Trophoblast cell (in vitro differentiated cells and primary cell): Measurements from ENCODE around the gene ARID3A.

Experiments
- DNase-seq, 2 donors: peaks; one replicate each; pipeline ENCODE4 v3.0.0-alpha.2; 2016
- H2AFZ ChIP-seq: 2 replicates; pipeline ENCODE4 v1.6.1; 2013; ENCODE audit warnings: low read length, moderate library complexity, mild to moderate bottlenecking; ENCODE audit not compliant: insufficient read depth, poor library complexity
- H2AK5ac ChIP-seq: 2 replicates; pipeline ENCODE4 v1.6.1; 2013; ENCODE audit warnings: mild to moderate bottlenecking, low read length
- H2BK120ac ChIP-seq: 2 replicates; pipeline ENCODE4 v1.6.1; 2013; ENCODE audit warnings: low read length, mild to moderate bottlenecking, moderate library complexity; ENCODE audit not compliant: insufficient read depth, poor library complexity
- H2BK12ac ChIP-seq: 2 replicates; pipeline ENCODE4 v1.6.1; 2013; ENCODE audit warnings: mild to moderate bottlenecking, low read length, moderate library complexity
- H2BK5ac ChIP-seq: 2 replicates; pipeline ENCODE4 v1.6.1; 2013; ENCODE audit warnings: low read length, low read depth, moderate library complexity, mild to moderate bottlenecking; ENCODE audit not compliant: poor library complexity
- H3K14ac ChIP-seq: 2 replicates; pipeline ENCODE4 v1.6.1; 2013; ENCODE audit warnings: mild to moderate bottlenecking, low read length
- H3K18ac ChIP-seq: 2 replicates; pipeline ENCODE4 v1.6.1; 2013; ENCODE audit warnings: mild to moderate bottlenecking, low read length
- H3K23ac ChIP-seq: 2 replicates; pipeline ENCODE4 v1.6.1; 2013; ENCODE audit warnings: low read length
- H3K27ac ChIP-seq: 2 replicates; pipeline ENCODE4 v1.5.1; 2013; ENCODE audit warnings: low read depth, mild to moderate bottlenecking, inconsistent platforms, low read length, moderate library complexity
- H3K27me3 ChIP-seq: 2 replicates; pipeline ENCODE4 v1.6.1; 2013; ENCODE audit warnings: inconsistent platforms, mild to moderate bottlenecking, low read length, moderate library complexity; ENCODE audit not compliant: insufficient read depth
- H3K36me3 ChIP-seq, 2 experiments: 1 replicate in 1 of 2; 2 replicates in 1 of 2; pipeline ENCODE4 v1.6.1; 2013; ENCODE audit warnings: low read length in 2 of 2, mild to moderate bottlenecking in 2 of 2, moderate library complexity in 1 of 2; ENCODE audit not compliant: insufficient read depth in 2 of 2, control insufficient read depth in 1 of 2
- H3K4ac ChIP-seq: 2 replicates; pipeline ENCODE4 v1.6.1; 2013; ENCODE audit warnings: low read depth, mild to moderate bottlenecking, low read length, moderate library complexity
- H3K4me1 ChIP-seq, 2 experiments: 1 replicate in 1 of 2; 2 replicates in 1 of 2; pipeline ENCODE4 v1.6.1; 2013; ENCODE audit warnings: low read length in 2 of 2, mild to moderate bottlenecking in 2 of 2, moderate library complexity in 1 of 2; ENCODE audit not compliant: insufficient read depth in 2 of 2, control insufficient read depth in 1 of 2
- H3K4me2 ChIP-seq: 2 replicates; pipeline ENCODE4 v1.6.1; 2013; ENCODE audit warnings: inconsistent platforms, mild to moderate bottlenecking, low read length, moderate library complexity
- H3K4me3 ChIP-seq: 2 replicates; pipeline ENCODE4 v1.5.1; 2013; ENCODE audit warnings: mild to moderate bottlenecking, low read depth, low read length, inconsistent platforms
- H3K79me1 ChIP-seq: one replicate; pipeline ENCODE4 v1.6.1; 2013; ENCODE audit warnings: low read length
- H3K79me2 ChIP-seq: 2 replicates; pipeline ENCODE4 v1.6.1; 2013; ENCODE audit warnings: low read length, mild to moderate bottlenecking; ENCODE audit not compliant: control insufficient read depth, insufficient read depth, poor library complexity
- H3K9ac ChIP-seq: 2 replicates; pipeline ENCODE4 v1.6.1; 2013; ENCODE audit warnings: mild to moderate bottlenecking, low read length
- H3K9me3 ChIP-seq: 2 replicates; pipeline ENCODE4 v1.6.1; 2013; ENCODE audit warnings: low read depth, mild to moderate bottlenecking, control low read depth, inconsistent platforms, low read length; ENCODE audit not compliant: insufficient read depth
- H4K12ac ChIP-seq: 2 replicates; pipeline ENCODE4 v1.6.1; 2013; ENCODE audit warnings: low read depth, mild to moderate bottlenecking, low read length, moderate library complexity
- H4K8ac ChIP-seq: 2 replicates; pipeline ENCODE4 v1.6.1; 2013; ENCODE audit warnings: low read depth, mild to moderate bottlenecking, low read length, moderate library complexity
- H4K91ac ChIP-seq: one replicate; pipeline ENCODE4 v1.6.1; 2013; ENCODE audit warnings: low read depth, mild to moderate bottlenecking, low read length, moderate library complexity
- WGBS: extraction: QIAGEN DNeasy Blood & Tissue Kit; methylation state at CpG from one replicate; pipeline ENCODE4 v1.1.7; 2013; ENCODE audit warnings: missing lambda C conversion rate; ENCODE audit not compliant: insufficient read length, insufficient coverage; ENCODE audit errors: extremely low coverage; 5-methylcytosine and 5-hydroxymethylcytosine counted together

ARID3A gene

GRCh38 chr19:1014161-1015060 is 88.6 kb downstream of the ARID3A start:
- Histone ChIP-seq H4K8ac (no peak overlapping the region), H2BK5ac (no peak overlapping the region), H3K4me2 (no peak overlapping the region), H3K4me3 (no peak overlapping the region), H3K9me3 (no peaks in the 10 kb centered on the region), H3K27me3 (no peaks in the 10 kb centered on the region), H4K91ac (no peak overlapping the region), H3K14ac (no peak overlapping the region), H4K12ac (no peak overlapping the region), H2AK5ac (no peak overlapping the region), H2BK12ac (no peak overlapping the region), H2BK120ac (no peak overlapping the region), H3K27ac (no peak overlapping the region), H3K9ac (no peak overlapping the region), H3K18ac (peak overlapping the region; percentile 29), H3K4me1 (peaks cover 25 to 30% of the 10 kb centered on the region in 2 experiments), H3K79me1 (peaks cover 4% of the 10 kb centered on the region), H3K23ac (no peak overlapping the region), H2AFZ (no peak overlapping the region), H3K36me3 (peaks cover 54 to 73% of the 10 kb centered on the region in 2 experiments), H3K4ac (peak overlapping the region; percentile 28), H3K79me2 (peaks cover 33% of the 10 kb centered on the region)
- no peak for DNase-seq
- WGBS, result no CpG with 5 or more reads among the region's 49 CpGs

GRCh38 chr19:1015061-1015781 is 89.4 kb downstream of the ARID3A start:
- DNase-seq, result no peak
- Histone ChIP-seq H2BK120ac (no peak overlapping the region), H3K79me2 (peaks cover 41% of the 10 kb centered on the region), H3K27me3 (no peaks in the 10 kb centered on the region), H3K9ac (no peak overlapping the region), H2BK12ac (no peak overlapping the region), H4K8ac (no peak overlapping the region), H3K4me3 (no peak overlapping the region), H3K4me2 (no peak overlapping the region), H3K14ac (no peak overlapping the region), H3K36me3 (peaks cover 47 to 65% of the 10 kb centered on the region in 2 experiments), H3K23ac (no peak overlapping the region), H2AFZ (no peak overlapping the region), H3K18ac (peak overlapping the region; percentile 29), H3K27ac (no peak overlapping the region), H4K12ac (no peak overlapping the region), H3K9me3 (no peaks in the 10 kb centered on the region), H4K91ac (no peak overlapping the region), H3K79me1 (peaks cover 4% of the 10 kb centered on the region), H3K4ac (peak overlapping the region; percentile 28), H2AK5ac (no peak overlapping the region), H2BK5ac (no peak overlapping the region), H3K4me1 (peaks cover 28 to 39% of the 10 kb centered on the region in 2 experiments)
- WGBS, result no CpG with 5 or more reads among the region's 29 CpGs

DNA sequence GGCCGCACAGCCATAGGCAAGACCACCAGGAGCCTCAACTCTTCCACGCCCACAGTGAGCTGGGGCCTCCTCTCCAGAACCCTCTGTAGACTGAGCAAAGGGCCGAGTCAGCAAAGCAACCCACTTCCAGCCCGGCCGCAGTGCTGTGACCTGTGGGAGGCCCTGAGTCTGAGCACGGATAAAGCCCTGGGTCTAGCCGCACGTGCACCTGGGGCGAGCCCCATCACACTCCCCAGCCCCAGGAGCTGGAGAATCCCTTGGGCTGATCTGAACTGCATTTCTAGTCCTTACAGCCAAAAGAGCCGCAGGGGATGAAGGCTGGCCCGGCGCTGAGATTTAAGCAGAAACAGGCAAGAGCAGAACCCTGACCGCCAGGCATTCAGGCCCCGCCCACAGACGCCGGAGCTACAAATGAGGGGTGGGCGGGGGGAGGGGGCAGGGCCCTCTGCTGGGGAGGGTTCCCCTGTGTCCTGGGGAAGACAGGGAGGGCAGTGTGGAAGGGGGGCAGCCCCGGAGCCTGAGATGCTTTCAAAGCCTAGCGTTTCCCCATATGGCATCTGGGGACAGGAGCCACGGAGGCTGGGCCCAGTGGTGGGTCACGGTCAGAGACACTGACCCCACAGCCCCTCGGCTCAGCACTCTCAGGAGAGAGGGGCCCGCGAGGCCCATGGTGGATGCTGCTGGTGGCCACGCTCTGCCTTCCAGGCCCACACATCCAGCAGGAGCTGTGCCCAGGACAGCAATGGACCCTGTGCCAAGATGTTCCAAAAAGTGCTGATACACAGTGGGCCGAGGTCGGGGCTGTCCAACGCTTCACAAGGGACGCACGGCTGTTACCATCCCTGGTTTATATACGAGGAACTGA is 90.2 kb downstream of the ARID3A start:
- Histone ChIP-seq H2AK5ac (no peak overlapping the region), H3K23ac (no peak overlapping the region), H3K4ac (peak overlapping the region; percentile 44), H4K91ac (no peak overlapping the region), H3K4me1 (peaks cover 28 to 39% of the 10 kb centered on the region in 2 experiments), H3K27me3 (no peaks in the 10 kb centered on the region), H3K14ac (no peak overlapping the region), H3K18ac (peak overlapping the region; percentile 0), H3K9ac (no peak overlapping the region), H3K36me3 (peaks cover 39 to 57% of the 10 kb centered on the region in 2 experiments), H3K27ac (no peak overlapping the region), H4K8ac (no peak overlapping the region), H3K79me2 (peaks cover 48% of the 10 kb centered on the region), H3K79me1 (peaks cover 9% of the 10 kb centered on the region), H3K4me2 (no peak overlapping the region), H4K12ac (no peak overlapping the region), H2AFZ (peak overlapping the region; percentile 18), H2BK120ac (peak overlapping the region; percentile 27), H3K4me3 (no peak overlapping the region), H3K9me3 (no peaks in the 10 kb centered on the region), H2BK12ac (peak overlapping the region; percentile 4), H2BK5ac (peak overlapping the region; percentile 10)
- no peak for DNase-seq
- no CpG with 5 or more reads among the region's 31 CpGs for WGBS

DNA sequence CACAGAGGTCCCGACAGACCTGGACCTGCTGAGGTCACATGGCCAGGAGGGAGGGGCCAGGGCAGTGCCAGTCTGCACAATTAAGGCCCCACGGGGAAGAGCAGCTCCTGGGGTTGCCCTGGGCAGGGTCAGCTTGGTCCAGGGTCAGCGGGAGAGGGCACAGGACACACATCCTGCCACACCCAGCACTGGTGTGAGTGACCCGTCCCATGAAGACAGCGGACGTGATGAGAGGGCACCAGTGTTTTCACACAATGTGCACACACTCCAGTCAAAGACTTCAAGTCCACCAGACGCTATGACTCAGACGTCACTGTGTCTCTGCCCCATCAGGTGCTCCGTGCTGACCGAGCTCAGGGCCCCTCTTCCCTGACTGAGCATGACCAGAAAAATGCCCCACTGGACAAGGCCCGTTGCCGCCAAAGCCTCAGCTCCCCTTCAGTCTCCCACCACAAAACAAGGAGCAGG is 90.8 kb downstream of the ARID3A start:
- Histone ChIP-seq H2BK12ac (peak overlapping the region; percentile 15), H4K12ac (no peak overlapping the region), H3K27me3 (no peaks in the 10 kb centered on the region), H3K18ac (no peak overlapping the region), H2AK5ac (no peak overlapping the region), H2AFZ (no peak overlapping the region), H3K14ac (no peak overlapping the region), H3K23ac (no peak overlapping the region), H3K4me1 (peaks cover 28 to 41% of the 10 kb centered on the region in 2 experiments), H3K36me3 (peaks cover 34 to 51% of the 10 kb centered on the region in 2 experiments), H3K9ac (no peak overlapping the region), H4K91ac (peak overlapping the region; percentile 37), H3K79me2 (peaks cover 48% of the 10 kb centered on the region), H3K79me1 (peaks cover 9% of the 10 kb centered on the region), H2BK120ac (no peak overlapping the region), H4K8ac (no peak overlapping the region), H2BK5ac (no peak overlapping the region), H3K9me3 (no peaks in the 10 kb centered on the region), H3K4me2 (no peak overlapping the region), H3K27ac (peak overlapping the region; percentile 24), H3K4me3 (no peak overlapping the region), H3K4ac (peak overlapping the region; percentile 44)
- no CpG with 5 or more reads among the region's 12 CpGs for WGBS
- no peak for DNase-seq
